GM19324 (cell line): Measurements from ENCODE around the gene CLHC1.
"Not testable (repeated sequence)": the region's sequence is repeated elsewhere in the genome, so short reads cannot be mapped to it uniquely, and the experiment has no call there.

Source experiments
- ATAC-seq: cut with Tn5 transposase; IDR thresholded peaks from one replicate; pipeline ENCODE4 v1.9.1; 2021; ENCODE audit warnings: mild to moderate bottlenecking, moderate library complexity; ENCODE audit not compliant: unreplicated experiment, low FRiP score

The CLHC1 gene

DNA sequence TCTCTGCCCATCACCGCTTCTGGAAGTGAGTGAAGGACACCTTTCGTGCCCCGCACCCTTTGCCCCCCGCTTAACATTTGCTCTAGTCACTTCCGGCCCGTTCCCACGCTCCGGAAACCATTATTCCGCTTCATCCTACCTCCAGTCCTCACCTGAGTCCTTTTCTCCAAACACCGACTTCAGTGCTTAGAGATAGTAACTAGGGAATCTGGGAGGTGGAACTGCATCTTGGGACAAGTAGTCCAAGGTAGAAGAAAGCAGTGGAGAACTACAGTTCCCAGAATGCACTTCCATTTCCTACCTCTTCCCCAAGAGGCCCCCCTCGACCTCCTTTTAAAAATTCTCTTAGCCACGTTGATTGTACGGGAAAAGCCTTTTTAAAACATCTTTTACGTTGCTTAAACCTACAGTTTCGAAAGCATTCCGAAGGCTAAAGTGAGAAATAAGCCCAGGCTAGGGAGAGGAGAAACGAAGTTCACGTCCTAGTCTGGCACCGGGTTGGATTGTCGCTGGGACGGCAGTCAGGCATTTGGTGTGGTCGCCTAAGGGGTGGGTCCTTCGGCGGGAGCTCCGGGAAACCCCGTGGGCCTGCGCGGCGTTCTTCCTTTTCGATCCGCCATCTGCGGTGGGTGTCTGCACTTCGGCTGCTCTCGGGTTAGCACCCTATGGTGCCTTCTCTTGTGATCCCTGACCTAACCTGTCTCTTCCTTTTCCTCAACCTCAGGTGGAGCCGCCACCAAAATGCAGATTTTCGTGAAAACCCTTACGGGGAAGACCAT lies at the start of gene CLHC1, which contains the start of gene RPS27A:
CLHC1 (minus strand) TSS at position 210 of the 779 bp plus-strand sequence. CDS start 9,882 bp downstream, outside the sequence.
RPS27A (plus strand) TSS at position 605 of the 779 bp plus-strand sequence; CDS start at position 742, 137 bp downstream.
- ATAC-seq: peak; percentile 84

DNA sequence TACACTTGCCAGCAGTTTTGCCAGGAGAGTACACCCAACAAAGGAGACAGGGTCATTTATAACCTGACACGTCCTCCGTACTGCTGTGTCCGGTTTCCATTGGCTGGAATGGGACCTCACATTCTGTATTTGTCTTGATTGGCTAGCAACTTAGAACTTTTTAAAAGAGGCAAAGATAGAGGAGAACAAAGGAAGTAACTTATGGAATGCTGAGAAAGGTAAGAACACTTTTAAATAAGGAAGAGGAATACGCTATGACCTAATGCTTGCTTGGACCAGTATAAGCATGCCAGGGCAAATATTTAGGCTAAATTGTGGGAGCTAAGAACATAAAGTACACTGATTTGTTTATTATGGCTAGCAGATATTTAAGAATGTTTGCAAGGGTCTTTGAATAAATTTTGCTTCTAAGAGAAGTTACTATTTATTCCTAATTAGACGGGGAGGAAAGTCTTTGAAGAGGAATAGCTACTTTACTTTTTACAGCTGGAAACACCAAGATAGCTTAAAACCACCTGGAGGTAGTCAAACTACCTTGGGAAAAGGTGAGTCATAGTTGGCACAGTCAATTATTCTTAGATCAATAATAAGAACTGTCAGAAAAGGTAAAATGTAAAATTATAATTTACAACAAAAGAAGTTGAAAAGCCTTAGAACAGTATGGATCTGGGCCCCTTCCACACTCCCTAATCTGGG lies 48.9 kb upstream of the CLHC1 start:
- not testable (repeated sequence) for ATAC-seq

DNA sequence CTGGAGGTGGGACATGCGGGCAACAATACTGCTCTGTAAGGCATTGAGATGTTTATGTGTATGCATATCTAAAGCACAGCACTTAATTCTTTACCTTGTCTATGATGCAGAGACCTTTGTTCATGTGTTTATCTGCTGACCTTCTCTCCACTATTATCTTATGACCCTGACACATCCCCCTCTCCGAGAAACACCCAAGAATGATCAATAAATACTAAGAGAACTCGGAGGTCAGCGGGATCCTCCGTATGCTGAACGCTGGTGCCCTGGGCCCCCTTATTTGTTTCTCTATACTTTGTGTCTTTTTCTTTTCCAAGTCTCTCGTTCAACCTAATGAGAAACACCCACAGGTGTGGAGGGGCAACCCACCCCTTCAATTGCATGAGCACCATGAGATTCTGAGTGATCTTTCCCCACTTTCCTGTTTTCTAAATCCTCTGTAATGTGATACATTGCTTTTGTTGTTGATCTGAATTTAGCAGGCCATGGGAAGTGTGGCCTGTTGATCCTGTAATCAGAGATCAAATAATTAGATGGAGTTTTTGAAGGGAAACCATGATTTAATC lies 47.8 kb upstream of the CLHC1 start:
- ATAC-seq: not testable (repeated sequence)

DNA sequence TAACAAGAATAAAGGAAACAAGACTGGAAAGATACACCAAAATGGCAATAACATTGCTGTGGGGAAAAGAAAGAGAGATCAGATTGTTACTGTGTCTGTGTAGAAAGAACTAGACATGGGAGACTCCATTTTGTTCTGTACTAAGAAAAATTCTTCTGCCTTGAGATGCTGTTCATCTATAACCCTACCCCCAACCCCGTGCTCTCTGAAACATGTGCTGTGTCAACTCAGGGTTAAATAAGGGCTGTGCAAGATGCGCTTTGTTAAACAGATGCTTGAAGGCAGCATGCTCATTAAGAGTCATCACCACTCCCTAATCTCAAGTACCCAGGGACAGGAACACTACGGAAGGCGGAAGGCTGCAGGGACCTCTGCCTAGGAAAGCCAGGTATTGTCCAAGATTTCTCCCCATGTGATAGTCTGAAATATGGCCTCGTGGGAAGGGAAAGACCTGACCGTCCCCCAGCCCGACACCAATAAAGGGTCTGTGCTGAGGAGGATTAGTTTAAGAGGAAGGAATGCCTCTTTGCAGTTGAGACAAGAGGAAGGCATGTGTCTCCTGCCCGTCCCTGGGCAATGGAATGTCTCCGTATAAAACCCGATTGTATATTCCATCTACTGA lies 47.2 kb upstream of the CLHC1 start:
- ATAC-seq: not testable (repeated sequence)

DNA sequence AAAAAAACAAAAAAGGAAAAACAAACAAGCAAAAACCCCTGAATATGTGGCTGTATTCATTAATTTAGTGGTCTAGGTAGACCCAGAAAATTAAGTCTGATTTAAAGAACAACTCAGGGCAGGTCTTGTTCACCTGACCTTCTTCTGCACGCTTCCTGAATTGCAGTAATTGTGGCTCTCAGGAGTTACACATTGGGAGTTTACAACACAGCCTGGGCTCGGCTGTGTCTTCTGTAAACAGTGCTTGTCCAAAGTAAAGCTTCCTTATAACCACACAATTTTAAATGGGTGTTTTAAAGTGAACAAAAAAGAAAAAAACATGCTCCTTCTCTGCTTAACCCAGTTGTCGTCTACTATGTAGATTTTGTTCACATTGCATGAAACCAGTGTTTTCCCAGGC lies 45.2 kb upstream of the CLHC1 start:
- no peak for ATAC-seq

DNA sequence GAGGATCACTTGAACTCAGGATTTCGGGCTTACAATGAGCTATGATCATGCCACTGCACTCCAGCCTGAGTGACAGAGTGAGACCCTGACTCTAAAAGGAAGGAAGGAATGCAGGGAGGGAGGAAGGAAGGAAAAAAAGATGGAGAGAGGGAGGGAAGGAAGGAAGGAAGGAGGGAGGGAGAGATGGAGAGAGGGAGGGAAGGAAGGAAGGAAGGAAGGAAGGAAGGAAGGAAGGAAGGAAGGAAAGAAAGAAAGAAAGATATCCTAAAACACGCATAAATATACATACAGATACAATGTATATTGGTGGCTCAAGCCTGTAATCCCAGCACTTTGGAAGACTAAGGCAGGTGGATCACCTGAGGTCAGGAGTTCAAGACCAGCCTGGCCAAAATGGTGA lies 42.3 kb upstream of the CLHC1 start:
- ATAC-seq: not testable (repeated sequence)

DNA sequence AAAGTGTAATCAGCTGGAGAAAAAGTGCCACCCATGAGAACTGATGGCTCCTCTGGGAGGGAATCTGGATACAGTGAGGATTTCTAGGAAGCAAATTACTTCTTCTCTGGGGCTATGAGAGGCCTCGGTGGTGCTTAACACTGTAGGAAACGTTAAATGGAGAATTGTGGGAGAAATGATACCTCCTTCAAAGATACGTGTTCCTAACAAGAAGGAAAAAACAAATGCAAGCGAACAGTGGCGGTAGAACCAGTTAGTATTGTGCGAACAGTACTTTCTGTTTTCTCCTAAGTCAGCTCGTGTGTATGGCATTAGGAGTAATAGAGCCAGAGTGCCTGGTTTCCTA lies 37.5 kb upstream of the CLHC1 start:
- ATAC-seq: no peak

DNA sequence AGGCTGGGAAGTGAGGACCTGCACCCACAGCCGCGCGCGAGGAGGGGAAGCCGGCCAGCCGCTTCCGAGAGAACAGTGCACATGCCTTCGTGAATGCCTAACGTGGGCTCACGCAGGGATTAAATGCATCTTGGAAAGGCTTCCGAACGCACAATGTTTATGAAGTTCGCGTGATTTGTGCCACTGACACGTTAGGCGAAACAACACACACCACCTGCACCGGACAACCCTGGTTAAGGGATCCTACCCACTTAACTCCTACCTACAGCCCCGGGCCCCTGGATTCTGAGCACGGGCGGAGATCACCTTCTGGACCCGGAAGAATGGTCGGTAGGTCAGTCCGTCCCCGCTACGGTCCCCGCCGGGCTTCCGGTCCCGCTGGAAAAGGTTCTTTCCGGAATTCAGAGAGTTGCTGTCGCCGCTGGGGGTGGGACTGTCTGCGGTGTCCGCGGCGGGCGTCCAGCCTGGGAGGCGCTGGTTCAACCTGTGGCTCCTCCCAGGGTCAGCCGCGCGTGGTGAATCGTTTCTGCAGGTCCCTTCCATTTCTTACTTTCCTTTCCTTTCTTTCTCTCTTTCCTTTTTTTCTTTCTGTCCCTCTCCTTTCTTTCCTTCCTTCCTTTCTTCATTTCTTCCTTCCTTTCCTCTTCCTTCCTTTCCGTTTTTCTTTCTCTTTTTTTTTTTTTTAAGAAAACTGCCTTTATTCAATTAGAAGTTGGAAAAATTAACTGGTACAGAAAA lies 37.0 kb upstream of the CLHC1 start, which contains the start of gene MTIF2:
MTIF2 (minus strand) TSS at position 325 of the 738 bp plus-strand sequence. CDS start 5,373 bp downstream, outside the sequence.
- peak; percentile 96 for ATAC-seq

DNA sequence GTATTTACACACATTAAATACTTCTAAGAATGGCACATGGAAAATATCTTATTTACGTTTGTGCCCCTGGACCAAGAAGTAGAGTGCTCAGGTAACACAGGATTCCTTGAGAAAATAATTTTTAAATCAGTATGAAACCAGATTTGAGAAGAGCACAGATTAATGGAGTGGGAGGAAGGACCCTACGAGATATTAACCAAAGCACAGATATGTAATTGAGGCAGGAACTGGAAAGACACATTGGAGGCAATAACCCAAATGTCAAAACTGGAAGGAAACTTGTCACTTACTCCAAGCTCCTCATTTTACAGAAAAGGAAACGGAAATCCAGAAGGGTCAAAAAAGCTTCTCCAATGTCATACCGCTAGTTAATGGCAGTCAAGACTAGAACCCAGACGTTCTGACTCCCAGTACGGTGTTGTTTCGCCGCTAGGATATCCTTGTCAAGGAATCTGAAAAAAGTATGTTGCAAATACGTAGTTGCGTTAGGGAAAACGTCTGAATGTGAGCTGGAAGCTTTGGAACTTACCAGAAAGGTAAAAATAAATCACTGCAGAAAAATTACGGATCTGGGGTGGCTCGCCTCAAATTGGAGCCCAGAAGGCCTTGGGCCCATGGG lies 36.3 kb upstream of the CLHC1 start:
- ATAC-seq: no peak

DNA sequence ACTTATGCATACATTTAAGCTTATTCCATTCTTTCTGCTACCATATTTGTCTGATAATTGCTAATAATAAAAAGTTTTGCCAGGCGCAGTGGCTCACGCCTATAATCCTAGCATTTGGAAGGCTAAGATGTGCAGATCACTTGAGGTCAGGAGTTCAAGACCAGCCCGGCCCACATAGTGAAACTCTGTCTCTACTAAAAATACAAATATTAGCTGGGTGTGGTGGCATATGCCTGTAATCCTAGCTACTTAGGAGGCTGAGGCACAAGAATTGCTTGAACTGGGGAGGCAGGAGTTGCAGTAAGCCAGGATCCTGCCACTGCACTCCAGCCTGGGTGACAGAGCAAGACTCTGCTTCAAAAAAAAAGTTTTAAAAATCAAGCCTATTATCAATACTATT lies 27.5 kb upstream of the CLHC1 start:
- not testable (repeated sequence) for ATAC-seq

DNA sequence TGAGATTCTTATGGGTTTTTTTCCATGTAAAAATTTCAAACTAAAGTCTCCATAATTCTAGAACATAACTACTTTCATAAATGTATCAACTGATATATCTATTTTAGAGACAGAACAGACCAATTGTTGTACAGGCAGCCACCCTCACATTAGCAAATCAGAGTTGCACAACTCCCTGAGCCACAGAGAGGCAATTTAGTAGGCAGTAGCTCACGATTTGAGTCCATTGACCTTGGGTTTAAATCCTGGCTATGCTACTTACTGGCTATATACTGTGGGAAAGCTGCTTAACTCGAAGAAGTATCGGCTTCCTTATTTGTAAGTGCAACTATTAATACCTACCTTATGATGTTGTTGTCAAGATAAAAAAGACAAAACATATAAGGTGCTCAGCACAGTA lies 20.7 kb upstream of the CLHC1 start:
- no peak for ATAC-seq

DNA sequence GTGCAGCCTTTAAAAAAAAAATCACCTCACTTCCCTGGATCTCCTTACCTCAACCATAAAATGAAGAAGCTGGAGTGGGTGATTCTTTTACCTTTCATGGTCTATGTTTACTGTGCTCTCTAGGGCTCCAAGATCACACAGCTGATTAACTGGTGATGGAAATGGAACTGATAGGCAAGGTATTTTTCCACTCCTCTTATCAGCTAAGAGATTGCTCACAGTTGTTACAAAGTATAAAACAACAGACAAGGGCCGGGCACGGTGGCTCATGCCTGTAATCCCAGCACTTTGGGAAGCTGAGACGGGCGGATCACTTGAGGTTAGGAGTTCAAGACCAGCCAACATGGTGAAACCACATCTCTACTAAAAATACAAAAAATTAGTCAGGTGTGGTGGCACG lies 14.9 kb upstream of the CLHC1 start:
- no peak for ATAC-seq

DNA sequence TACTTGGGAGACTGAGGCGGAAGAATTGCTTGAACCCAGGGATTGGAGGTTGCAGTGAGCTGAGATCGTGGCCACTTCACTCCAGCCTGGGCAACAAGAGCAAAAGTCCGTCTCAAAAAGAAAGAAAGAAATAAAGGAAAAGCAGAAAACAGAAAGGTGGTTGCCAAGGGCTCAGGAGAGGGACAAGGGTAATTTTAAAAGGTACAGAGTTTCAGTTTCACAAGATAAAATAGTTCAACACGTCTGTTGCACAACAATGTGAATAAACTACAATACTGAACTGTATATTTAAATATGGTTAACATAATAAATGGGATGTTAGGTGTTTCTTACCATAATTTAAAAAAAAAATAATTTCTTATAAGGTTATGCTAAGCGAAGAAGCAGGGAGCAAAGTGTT lies 13.3 kb upstream of the CLHC1 start:
- no peak for ATAC-seq

DNA sequence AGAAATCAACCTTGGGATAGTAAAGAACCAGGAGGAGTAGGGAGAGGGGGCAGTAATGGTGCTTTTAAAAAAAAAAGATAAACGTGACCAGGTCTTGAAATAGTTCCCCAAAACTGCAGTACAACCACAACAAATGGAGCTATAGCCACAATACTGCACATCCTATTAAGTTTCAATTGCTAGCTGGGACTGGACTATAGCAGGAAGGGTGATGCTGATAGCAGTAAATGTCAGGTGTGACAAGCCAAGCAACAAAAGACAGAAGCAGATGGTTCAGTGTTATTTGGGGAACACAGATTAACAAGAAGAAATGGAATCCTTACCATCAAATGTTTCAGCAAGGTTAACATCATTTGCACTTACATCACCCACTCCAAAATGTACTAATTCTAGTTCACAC lies 10.5 kb upstream of the CLHC1 start:
- no peak for ATAC-seq

DNA sequence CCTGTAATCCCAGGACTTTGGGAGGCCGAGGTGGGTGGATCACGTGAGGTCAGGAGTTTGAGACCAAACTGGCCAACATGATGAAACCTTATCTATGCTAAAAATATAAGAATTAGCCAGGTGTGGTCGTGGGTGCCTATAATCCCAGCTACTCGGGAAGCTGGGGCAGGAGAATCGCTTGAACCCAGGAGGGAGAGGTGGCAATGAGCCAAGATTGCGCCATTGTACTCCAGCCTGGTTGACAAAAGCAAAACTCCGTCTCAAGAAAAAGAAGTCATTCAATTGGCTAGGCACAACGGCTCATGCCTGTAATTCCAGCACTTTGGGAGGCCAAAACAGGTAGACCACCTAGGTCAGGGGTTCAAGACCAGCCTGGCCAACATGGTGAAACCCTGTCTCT lies 9.5 kb upstream of the CLHC1 start:
- ATAC-seq: not testable (repeated sequence)

DNA sequence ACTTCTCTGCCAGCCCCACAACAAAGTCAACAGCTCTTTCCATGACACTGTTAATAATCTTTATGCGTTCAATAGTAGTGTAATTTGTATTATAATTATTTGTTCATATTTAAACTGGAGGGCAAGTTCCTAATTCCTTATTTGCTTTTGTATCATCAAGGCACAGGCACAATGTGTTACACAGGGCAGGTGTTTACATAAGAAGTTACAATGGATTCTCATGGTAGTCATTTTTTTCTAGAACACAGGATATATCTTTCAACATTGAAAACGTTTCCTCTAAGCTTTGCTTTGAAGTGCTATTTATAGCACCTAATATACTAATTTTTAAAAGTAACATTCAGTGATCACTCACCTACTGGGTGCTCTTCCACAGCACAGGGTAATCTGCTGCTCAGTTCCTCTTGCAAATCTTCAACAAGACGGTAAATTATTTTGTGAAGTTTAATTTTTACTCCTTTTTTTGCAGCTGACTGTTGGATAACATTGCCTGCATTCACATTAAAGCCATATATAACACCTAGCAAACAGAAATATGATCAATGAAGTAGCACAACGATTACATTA lies 7.6 kb upstream of the CLHC1 start:
- no peak for ATAC-seq

DNA sequence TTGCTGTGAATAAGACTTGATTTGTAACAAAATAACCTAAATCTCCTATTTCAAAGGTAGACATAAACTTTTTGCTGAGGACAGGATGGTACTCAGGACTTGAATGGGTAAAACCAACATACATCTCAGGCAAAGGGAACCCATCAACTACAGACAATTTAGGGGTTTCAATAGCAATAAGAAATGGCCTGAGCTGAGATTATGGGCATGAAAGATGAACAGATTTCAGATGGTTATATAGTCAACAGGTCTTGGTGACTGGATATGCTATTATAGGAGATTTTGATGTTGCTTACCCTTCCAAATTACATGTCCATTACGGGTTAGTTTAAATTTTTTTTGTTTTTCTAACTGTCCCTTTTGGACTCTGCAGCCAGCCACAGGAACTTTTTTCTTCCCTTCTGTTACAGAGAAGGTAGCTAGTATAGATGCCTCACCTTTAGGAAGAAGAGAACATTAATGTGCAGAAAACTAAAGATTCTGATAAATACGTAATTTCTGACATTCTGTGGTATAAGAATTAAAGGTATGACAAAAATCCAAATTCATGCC lies 5.0 kb upstream of the CLHC1 start:
- no peak for ATAC-seq

DNA sequence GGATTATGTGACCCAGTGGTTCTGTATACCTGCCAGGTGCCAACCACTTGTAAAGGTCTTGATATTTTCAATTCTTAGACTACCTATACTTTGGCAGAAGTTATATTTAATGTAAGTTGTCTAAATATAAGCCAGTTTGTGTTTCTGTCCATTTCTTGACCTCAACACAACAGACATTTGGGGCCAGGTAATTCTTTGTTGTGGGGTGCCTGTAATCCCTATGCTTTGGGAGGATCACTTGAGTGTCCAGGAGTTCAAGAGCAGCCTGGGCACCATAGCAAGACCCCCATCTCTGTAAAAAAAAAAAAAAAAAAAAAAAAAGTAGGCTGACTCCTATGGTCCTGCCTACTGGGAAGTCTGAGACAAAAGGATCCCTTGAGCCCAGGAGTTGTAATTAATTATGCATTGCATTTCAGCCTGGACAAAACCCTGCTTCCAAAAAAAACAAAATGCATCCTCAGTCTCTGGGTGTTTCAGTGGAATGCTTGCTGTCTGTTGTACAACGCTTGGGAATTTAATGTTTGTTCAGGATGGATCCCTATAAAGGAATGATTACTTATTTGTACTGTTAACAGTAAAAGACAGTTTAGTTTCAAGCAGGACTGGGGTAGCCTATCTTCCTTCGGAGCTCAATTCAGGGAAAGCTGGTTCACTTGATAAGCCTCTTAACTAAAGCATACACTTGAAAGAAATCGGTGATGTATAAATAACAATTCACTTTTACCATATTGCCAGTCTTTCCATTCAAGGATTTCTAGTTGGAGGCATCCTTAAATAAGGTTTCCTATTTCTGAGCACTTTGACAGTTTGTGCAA lies 3.8 kb upstream of the CLHC1 start:
- ATAC-seq: no peak

DNA sequence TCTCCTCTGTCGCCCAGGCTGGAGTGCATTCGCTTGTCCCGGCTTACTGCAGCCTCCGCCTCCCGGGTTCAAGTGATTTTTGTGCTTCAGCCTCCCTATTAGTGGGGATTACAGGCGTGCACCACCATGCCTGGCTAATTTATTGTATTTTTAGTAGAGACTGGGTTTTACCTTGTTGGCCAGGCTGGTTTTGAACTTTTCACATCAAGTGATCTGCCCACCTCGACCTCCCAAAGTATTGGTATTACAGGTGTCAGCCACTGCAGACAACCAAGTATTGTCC lies 1.5 kb upstream of the CLHC1 start:
- no peak for ATAC-seq
